GM18511 (cell line): ENCODE data around the gene RBM48.
"Not testable (repeated sequence)": the region's sequence is repeated elsewhere in the genome, so short reads cannot be mapped to it uniquely, and the experiment has no call there.

Experiments used
- ATAC-seq: cut with Tn5 transposase; IDR thresholded peaks from one replicate; pipeline ENCODE4 v1.9.1; 2021; ENCODE audit warnings: mild to moderate bottlenecking, moderate library complexity; ENCODE audit not compliant: unreplicated experiment

Gene RBM48

DNA sequence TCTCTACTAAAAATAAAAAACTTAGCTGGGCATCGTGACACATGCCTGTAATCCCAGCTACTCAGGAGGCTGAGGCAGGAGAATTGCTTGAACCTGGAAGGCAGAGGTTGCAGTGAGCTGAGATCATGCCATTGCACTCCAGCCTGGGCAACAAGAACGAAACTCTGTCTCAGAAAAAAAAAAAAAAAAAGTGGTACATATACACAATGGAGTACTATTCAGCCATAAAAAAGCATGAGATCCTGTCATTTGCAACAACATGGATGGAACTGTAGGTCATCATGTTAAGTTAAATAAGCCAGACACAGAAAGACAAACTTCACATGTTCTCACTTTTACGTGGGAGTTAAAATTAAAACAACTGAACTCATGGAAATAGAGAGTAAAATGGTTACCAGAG lies 14.9 kb downstream of the RBM48 start:
- not testable (repeated sequence) for ATAC-seq

DNA sequence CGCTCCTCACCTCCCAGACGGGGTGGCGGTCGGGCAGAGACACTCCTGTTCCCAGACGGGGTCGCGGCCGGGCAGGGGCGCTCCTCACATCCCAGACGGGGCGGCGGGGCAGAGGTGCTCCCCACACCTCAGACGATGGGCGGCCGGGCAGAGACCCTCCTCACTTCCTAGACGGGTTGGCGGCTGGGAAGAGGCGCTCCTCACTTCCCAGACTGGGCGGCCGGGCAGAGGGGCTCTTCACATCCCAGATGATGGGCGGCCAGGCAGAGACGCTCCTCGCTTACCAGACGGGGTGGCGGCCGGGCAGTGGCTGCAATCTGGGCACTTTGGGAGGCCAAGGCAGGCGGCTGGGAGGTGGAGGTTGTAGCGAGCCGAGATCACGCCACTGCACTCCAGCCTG lies 16.5 kb downstream of the RBM48 start:
- ATAC-seq, result not testable (repeated sequence)

DNA sequence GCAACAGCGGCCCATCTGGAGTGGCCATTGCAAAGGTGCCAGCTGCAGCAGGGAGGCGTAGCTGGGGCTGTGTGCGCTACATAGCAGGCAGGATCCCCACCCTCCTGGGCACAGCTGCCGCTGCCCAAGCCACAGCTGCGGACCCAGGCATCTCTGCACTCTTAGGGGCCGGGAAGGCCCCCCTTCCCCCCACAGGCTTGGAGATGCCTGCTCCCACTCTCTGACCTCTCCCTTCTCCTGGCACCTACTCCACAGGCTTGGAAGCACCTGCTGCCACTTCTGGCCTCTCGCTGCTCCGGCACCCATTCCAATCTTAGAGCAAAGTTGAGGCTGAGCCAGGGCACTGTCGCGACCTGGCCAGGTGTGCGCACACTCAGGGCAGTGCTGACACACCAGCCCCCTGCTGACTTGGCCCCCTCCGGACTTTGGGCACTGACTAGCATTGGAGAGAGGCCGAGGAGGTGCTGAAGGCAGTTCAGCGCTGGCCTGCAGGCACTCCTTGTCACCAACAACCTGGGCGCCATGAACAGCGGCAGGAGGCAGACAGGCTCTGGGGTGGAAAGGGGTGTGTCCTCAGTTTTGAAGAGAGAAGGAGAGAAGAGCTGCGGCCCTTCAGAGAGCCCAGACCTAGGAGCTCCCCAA lies 18.4 kb downstream of the RBM48 start:
- no peak for ATAC-seq

DNA sequence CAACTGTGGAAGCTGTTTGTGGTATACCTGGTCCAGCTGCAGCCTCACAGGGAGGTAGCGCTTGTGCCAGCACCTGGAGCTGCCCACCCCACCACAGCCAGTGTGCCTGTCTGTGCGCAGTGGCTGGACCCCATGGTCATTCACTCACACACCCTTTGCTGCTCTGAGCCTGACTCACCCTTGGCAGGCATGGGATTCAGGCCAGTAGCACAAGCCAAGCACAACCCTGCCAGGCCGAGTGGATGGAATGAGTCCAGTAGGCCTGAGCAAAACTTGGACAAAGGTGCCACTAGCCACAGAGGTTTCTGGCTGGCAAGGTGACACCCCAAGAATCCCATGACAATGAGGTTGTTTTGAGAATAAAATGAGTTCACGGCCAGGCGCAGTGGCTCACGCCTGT lies 19.0 kb downstream of the RBM48 start:
- ATAC-seq, result no peak

DNA sequence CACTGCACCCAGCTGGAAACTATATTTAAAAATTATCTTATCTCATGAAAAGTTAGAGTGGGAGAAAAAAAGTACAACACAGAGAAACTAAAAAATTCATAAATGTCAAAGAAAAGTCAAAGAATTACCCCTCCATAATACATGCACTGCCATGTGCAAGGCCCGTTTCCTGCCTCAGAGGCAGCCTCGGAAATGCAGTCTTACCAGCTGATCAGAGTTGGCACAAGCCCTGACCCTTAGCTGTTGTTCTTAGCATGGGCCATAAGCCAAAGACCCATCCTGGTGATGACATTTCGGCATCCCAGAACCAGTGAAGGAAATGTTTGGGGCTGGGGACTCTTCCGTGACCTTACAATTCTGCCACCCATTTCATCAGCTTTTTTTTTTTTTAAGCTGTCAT lies 21.6 kb downstream of the RBM48 start:
- ATAC-seq, result no peak

DNA sequence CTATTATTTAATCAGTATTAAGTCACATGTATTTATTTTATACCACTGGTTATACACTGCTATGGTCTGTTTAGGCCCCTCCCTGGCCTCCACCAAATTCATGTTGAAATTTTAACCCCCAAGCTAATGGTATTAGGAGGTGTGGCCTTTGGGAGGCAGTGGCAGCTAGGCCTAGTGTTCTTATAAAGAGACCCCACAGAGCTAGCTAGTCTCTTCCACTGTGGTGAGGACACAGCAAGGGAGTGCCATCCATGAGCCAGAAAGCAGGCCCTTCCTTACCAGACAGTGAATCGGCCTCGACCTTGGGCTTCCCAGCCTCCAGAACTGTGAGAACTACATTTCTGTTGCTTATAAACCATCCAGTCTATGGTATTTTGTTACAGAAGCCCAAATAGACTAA lies 28.7 kb downstream of the RBM48 start:
- no peak for ATAC-seq

DNA sequence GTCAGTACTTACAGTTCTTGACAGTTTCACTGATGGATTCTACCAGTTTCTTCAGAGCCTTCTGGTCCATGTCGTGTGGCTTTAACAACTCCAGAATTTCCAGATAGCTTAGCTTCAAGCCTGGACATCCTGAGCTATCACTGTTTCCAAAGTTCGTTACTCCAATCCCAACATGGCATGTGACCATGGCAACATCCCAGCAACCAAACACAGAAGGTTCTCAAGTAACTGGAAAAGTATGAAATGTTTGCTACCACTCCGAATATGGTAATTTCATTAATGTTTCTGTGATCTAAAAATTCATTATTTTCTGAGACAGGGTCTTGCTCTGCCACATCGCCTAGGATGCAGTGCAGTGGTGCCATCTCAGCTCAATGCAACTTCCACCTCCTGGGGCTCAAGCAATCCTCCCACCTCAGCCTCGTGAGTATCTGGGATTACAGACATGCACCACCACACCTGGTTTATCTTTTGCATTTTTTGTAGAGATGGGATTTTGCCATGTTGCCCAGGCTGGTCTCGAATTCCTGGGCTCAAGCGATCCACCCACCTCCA lies 29.3 kb downstream of the RBM48 start:
- ATAC-seq, result no peak

DNA sequence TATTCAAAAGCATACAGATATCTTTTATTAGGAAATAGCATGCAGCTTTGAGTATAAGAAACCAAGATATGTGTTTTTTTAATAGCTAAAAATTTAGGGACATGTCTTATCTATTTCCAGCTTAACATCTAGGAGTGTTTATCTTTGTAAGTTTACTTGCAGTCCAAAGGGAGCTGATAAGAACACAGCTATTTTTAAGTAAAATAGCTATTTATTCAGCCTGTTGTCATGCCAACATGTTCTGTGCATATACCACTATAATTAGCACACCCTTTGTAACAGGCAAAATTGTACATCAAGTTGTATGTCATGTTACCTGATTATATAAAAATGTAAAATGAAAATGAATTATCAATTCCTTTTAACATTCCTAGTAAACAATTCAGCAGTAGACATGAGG lies 32.0 kb downstream of the RBM48 start:
- ATAC-seq, result no peak

DNA sequence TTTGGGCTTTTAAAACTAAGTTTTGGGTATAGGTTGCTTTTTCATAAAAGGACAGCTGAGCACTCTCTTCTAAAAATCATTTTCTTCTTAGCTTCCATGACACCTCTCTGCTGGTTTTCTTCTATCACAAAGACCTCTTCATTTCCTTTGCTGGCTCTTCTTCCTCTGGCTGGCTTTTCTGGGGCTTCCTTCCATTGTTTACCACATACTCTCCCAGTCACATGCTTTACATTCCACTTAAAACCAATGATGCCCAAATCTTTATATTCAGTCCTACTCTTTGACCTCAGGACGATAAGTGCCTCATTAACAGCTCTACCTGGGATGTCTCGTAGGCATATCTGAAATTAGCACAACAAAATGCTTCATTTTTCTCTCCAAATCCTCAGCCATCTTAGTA lies 34.8 kb downstream of the RBM48 start:
- ATAC-seq, result no peak

DNA sequence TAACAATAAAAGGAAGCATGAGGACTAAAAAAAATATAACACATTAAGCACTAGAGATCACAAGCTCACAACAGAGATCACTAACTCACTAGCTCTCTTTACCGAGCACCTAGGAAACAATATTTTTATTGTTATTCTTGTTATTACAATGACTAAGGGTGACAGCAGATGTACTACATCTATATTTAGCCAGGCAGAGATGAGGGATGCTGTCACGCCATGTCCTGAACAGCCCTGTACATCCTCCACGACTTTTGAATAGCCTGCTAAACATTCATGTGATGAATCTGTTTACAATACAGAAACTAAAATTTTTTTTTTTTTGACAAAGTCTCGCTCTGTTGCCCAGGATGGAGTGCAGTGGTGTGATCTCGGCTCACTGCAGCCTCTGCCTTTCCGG lies 38.9 kb downstream of the RBM48 start:
- ATAC-seq, result no peak

DNA sequence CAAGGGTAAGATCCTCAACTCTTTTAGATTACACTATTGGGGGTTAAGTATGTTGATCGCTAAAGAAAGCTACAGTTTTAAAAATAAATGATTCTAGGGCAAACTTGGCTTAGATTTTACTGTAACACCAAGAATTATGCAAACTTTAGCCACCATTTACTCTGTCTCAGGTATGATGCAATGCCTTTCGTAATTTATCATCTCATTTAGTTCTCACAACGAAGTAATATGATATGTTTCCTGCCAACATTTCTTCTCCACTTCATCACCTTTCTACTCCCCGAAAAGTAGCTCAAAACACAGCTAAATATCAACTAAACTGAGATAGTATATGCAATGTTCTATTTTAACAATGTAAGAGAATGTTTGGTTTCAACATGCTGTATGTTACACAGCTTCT lies 40.5 kb downstream of the RBM48 start:
- no peak for ATAC-seq

DNA sequence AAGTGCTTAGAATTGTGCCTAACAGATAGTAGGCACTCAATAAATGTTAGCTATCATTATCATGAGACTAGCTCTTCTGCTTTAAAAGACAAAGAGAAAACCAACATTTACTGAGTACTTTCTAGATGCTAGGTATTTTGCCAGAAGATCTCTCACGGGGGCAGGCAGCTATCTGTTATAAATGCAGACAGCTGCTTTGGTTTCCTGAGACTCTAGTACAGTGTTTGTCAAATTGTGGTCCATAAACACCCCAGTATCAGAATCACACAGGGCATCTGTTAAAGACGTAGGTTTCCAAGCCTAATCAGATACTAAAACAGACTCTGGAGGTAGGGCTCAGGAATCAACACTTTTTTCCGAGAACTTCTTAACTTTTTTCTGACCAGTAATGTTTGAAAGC lies 47.7 kb downstream of the RBM48 start:
- ATAC-seq, result no peak

DNA sequence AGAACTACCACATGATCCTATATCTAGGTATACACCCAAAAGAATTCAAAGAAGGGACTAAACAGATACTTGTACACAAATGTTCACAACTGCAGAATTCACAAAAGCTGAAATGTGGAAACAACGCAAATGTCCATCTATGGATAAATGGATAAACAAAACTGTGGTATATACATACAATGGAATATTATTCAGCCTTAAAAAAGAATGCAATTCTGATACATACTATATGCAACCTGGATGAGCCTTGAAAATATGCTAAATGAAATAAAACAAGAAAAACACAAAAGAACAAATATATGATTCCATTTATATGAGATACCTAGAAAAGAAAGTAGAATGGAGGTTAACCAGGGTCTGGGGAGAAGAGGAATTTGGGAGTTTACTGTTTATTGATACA lies 54.4 kb downstream of the RBM48 start:
- no peak for ATAC-seq

DNA sequence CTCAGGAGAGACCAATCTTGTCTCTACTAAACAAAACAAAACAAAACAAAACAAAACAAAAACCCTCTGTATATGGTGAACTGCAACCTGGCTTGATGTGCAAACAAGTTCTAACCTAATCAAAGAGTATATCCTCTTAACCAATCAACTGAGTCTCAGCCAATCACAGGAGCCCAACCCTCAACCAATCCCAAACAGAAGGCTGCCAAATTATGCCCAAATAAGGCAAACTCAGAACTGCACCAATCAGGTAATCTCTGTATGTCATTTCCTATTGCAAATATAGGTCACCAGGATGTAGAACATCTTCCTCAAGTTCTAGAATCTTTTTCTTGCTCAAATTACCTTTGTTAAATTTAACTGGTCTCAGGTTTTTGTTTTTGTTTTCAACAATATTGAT lies 56.4 kb downstream of the RBM48 start:
- ATAC-seq, result no peak

DNA sequence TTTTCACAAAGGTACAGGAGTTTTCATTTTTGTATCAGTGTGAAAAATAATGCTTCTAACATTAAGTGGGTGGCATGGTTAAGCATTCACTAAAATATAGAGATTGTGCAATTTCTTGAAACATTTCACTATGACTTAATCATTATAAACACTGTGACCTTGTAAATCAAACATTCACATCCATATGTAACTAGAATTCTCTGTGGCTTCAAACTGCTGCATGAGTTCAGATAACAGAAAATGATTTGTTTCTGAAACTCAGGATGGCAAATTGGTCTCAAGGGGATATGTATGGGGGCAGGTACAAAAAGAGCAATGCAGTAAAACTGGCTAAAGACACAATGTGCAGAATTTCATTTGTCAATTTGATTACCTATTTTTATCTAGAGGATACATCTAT lies 57.8 kb downstream of the RBM48 start:
- no peak for ATAC-seq

DNA sequence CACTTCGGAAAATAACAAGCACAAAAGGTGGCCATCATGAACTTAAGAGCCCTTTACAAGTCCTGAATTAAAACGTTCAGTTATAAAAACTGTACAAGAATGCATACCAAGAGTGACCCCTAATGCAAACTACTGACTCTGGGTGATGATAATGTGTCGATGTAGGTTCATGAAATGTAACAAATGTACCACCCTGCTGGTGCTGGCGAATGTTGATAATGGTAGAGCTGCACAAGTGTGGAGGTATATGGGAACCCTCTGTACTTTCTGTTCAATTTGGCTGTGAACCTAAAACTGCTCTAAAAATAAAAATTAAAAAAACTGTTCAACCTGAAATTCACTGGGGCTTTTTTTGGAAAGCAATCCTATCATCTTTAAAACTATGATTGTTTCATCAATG lies 58.2 kb downstream of the RBM48 start:
- no peak for ATAC-seq
